Dendritic cell treated with granulocyte-macrophage colony-stimulating factor and Interleukin-4, amounts not matched to agents 40 ng/mL and 50 ng/mL, for 4 days (primary cell): ENCODE data around the gene SND1.

Source experiments
- H3K27ac Mint-ChIP-seq: one replicate; pipeline ENCODE4 v1.8.0; 2022; ENCODE audit warnings: mild to moderate bottlenecking, mixed read lengths
- H3K27me3 Mint-ChIP-seq: one replicate; pipeline ENCODE4 v1.8.0; 2022; ENCODE audit warnings: mild to moderate bottlenecking, mixed read lengths
- H3K36me3 Mint-ChIP-seq: one replicate; pipeline ENCODE4 v1.8.0; 2022; ENCODE audit warnings: low read depth, mixed read lengths
- H3K4me1 Mint-ChIP-seq: one replicate; pipeline ENCODE4 v1.8.0; 2022; ENCODE audit warnings: low read depth, mixed read lengths
- H3K4me3 Mint-ChIP-seq: one replicate; pipeline ENCODE4 v1.8.0; 2022; ENCODE audit warnings: mild to moderate bottlenecking, moderate library complexity, mixed read lengths
- H3K9me3 Mint-ChIP-seq: one replicate; pipeline ENCODE4 v1.8.0; 2022; ENCODE audit warnings: mixed read lengths
- intact Hi-C: fragments of 100-400 bp; cut with micrococcal nuclease; formaldehyde crosslinking; loops from one replicate; pipeline ENCODE4 v1.15.0; 2022

The SND1 gene

DNA sequence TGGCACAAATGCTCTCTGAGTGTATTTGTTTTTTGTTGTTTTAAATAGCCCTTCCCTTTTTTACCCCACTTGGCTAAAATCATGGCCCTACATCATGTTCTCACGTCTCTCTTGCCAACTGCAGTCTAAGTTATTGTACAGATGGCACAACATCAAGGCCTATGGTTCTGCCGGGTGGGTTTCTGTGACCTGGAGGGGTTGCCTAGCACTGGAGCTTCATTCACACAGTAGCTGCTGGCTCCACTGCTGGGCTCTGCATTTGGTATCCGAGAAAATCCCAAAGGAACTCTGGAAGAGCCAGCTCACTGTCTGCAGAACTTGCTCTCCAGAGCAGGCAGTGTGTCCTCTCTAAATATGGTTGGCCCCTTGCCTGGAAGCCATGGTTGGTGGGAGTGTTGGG is 258.7 kb downstream of the SND1 start:
- no peaks in the 10 kb centered on the region for H3K9me3 Mint-ChIP-seq
- intact Hi-C loops: no loop called here
- no peak overlapping the region for H3K4me3 Mint-ChIP-seq
- H3K4me1 Mint-ChIP-seq: peaks cover 22% of the 10 kb centered on the region
- peaks cover 42% of the 10 kb centered on the region for H3K36me3 Mint-ChIP-seq
- no peak overlapping the region for H3K27ac Mint-ChIP-seq
- H3K27me3 Mint-ChIP-seq: no peaks in the 10 kb centered on the region

DNA sequence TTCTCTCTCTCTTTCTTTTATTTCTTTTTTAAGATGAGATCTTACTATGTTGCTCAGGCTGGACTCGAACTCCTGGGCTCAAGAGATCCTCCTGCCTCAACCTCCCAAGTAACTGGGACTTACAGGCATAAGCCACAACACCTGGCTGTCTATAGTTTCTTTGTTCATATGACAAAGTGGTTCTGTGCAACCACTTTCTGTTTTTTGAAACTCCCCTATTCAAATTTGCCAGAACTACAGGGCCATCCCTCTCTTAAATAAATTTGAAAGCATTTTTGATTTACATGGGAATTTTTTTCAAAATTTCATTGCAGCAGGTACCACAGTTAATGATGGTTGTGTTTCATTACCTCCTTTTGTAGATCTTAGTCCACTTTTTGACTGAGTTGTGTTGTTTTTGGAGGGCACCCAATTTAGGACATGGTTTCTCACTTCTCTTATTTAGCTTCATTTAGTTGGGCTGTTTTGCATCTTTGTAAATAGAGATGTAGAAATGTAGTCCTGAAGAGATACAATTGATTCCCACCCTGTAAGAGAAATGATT is 260.0 kb downstream of the SND1 start:
- peaks cover 19% of the 10 kb centered on the region for H3K4me1 Mint-ChIP-seq
- peaks cover 35% of the 10 kb centered on the region for H3K36me3 Mint-ChIP-seq
- H3K4me3 Mint-ChIP-seq: no peak overlapping the region
- intact Hi-C loops: no loop called here
- no peak overlapping the region for H3K27ac Mint-ChIP-seq
- H3K27me3 Mint-ChIP-seq: no peaks in the 10 kb centered on the region
- H3K9me3 Mint-ChIP-seq: no peaks in the 10 kb centered on the region

DNA sequence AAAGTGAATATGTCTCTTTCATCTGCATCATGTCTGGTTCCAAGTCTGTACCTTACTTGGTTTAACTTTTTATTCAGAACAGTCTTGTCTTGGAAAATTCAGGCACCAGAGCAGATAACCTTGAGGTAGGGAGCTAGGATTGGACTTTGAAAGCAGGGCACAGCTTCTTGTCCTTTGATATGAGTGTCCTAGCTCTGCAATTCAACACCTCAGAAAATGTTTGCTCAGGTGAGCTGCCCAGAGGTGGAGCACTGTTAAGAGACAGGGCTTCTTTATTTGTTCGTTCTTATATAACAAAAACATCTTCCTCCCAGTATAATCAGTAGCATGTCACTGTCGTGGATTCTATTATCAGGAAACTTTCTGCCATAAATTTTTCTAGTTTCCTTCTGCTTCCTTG is 260.9 kb downstream of the SND1 start:
- no peak overlapping the region for H3K27ac Mint-ChIP-seq
- no peak overlapping the region for H3K4me3 Mint-ChIP-seq
- intact Hi-C loops: no loop called here
- H3K4me1 Mint-ChIP-seq: peaks cover 19% of the 10 kb centered on the region
- no peaks in the 10 kb centered on the region for H3K9me3 Mint-ChIP-seq
- peaks cover 26% of the 10 kb centered on the region for H3K36me3 Mint-ChIP-seq
- H3K27me3 Mint-ChIP-seq: no peaks in the 10 kb centered on the region

DNA sequence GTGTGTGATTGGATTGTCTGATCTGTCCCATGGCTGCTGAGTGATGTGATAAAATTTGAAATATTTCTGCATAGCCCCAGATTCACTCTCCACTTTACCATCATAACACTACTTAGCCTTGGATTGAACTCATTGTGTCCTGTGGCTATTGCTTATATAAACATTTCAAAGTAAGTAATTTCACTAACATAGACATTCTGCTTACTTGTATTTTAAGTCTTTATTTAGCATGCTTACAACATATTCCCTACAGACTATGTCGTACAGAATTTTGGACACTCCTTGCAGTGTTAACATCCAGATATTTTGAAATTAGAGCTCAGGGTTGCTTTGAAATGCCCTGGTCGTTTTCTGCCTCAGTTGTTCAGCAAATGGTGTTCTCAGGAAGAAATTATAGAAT is 261.7 kb downstream of the SND1 start:
- intact Hi-C loops: no loop called here
- Mint-ChIP-seq H3K36me3 (peaks cover 23% of the 10 kb centered on the region), H3K4me3 (no peak overlapping the region), H3K27me3 (no peaks in the 10 kb centered on the region), H3K9me3 (no peaks in the 10 kb centered on the region), H3K4me1 (peaks cover 16% of the 10 kb centered on the region), H3K27ac (no peak overlapping the region)

DNA sequence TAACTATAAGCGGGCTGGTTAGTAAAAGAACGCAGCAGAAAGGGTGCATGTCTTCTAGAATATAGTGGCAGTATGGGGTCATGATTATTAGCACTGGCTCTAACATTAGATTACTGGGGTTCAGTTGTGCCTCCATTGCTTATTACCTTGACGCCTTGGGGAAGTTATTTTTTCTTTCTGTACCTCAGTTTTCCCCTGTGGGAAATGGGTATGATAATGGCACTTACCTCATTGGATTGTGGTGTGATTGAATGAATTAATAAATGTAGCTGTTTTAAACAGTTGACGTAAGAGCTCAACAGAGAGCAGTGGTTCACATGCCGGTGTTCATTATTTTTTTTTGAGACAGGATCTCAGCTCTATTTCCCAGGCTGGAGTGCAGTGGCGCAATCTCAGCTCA is 262.7 kb downstream of the SND1 start:
- H3K4me1 Mint-ChIP-seq: peaks cover 14% of the 10 kb centered on the region

DNA sequence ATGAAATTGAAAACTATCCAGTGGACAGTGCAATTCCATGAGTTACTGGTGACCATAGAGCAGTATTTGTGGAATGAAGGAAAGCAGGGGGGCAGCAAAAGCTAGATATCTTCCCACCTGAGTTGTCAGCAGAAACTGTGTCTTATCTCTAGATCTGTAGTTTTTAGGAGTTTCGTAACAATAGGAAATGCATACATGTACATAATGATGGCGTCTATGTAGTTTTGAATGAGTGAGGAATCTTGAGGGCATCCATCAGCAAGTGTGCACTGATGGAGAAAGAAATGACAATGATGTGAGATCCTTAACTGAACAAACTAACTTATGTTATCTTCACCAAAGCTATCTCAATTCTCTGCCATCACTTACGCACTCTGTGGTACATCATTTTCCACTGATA is 264.7 kb downstream of the SND1 start:
- no peak overlapping the region for H3K4me3 Mint-ChIP-seq
- no peak overlapping the region for H3K27ac Mint-ChIP-seq
- no peaks in the 10 kb centered on the region for H3K36me3 Mint-ChIP-seq
- intact Hi-C loops: no loop called here
- no peaks in the 10 kb centered on the region for H3K9me3 Mint-ChIP-seq
- H3K27me3 Mint-ChIP-seq: no peaks in the 10 kb centered on the region
- H3K4me1 Mint-ChIP-seq: peaks cover 5% of the 10 kb centered on the region

More for the DNA sequence above, 262.7 kb downstream of the SND1 start:
- Mint-ChIP-seq H3K27me3 (no peaks in the 10 kb centered on the region), H3K9me3 (no peaks in the 10 kb centered on the region), H3K27ac (no peak overlapping the region), H3K36me3 (peaks cover 15% of the 10 kb centered on the region), H3K4me3 (no peak overlapping the region)
- intact Hi-C loops: no loop called here

DNA sequence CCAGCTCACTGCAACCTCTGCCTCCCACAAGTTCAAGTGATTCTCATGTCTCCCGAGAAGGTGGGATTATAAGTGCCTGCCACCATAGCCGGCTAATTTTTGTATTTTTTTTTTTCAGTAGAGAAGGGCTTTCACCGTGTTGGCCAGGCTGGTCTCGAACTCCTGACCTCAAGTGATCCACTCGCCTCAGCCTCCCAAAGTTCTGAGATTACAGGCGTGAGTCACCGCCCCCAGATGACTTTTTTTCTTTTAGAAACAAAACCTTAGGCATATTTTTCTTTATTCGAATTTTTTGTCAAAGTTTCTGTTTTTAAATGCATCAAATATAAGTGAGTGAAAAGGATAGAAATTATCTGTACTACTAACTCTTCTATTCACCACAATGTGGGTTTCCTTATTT is 266.1 kb downstream of the SND1 start:
- H3K9me3 Mint-ChIP-seq: no peaks in the 10 kb centered on the region
- H3K4me1 Mint-ChIP-seq: peaks cover 5% of the 10 kb centered on the region
- intact Hi-C loops: no loop called here
- no peaks in the 10 kb centered on the region for H3K36me3 Mint-ChIP-seq
- H3K4me3 Mint-ChIP-seq: no peak overlapping the region
- no peaks in the 10 kb centered on the region for H3K27me3 Mint-ChIP-seq
- H3K27ac Mint-ChIP-seq: no peak overlapping the region

DNA sequence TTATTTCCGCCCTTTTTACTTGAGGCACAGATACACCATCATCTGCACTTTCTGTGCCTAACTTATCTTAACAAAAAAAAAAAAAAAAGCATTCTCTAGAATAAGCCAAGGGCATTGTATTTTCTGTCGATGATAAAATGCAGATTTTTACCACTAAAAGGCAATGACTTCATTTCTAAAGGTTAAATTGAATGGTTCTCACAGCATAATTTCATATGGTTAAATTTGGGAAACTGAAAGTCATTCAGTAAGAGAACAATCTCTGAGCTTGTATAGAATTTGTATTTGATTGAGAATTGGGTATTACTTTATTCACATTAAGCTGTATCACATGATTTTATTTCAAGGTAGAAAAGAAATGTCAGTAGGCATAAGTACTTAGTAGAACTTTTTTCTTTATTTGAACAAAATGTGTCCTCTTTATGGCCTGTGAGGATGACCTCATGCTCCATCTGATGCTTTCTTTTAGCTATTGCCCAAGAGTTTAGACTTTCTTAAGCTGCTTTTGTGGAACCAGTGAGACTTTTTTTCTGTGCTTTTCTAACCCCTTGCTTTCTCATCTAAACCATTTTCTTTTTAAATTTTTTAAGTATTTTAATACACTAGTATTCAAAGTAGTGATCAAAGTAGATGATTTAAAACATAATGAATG is 268.9 kb downstream of the SND1 start:
- Mint-ChIP-seq H3K9me3 (no peaks in the 10 kb centered on the region), H3K4me3 (no peak overlapping the region), H3K4me1 (peaks cover 5% of the 10 kb centered on the region), H3K27ac (no peak overlapping the region), H3K27me3 (no peaks in the 10 kb centered on the region), H3K36me3 (no peaks in the 10 kb centered on the region)
- intact Hi-C loops: no loop called here

DNA sequence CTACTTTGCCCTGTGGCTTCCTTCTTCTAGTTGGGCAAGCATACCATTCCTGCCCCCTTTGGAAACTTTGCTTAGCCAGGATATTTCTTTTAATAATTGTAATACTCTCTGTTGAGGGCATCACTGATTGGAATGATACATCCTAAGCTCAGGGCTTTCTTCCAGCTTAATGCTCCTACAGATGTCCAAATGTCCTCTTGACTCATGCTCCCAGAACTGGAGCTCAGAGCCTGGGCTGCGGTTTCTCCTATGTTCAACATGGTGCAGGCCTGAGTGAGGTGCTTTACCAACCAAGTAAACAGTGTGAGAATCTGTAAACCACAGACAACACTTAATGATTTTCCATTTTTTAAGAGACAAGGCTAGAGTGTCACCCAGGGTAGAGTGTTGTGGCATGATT is 270.7 kb downstream of the SND1 start:
- Mint-ChIP-seq H3K9me3 (no peaks in the 10 kb centered on the region), H3K36me3 (no peaks in the 10 kb centered on the region), H3K4me3 (no peak overlapping the region), H3K27me3 (no peaks in the 10 kb centered on the region), H3K27ac (no peak overlapping the region), H3K4me1 (peaks cover 18% of the 10 kb centered on the region)
- intact Hi-C loops: no loop called here

DNA sequence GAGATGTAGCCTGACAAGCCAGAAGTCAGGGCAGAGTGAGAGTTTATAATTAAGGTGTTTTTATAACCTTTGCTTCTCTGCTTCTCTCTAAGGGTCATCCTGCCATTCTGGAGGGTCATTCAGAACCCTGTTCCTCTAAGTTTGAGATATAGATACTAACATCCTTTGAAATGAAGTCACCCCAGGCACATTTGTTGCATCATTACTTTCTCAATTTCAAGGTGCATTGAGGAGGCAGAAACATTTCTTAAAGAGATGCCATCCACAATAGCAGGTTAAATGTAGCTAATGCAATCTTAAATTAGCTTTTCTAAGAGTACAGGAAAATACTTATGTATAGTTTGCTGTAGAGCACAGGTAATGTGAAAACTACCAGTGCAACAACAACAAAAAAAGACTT is 272.9 kb downstream of the SND1 start:
- no peaks in the 10 kb centered on the region for H3K27me3 Mint-ChIP-seq
- intact Hi-C loops: no loop called here
- H3K4me1 Mint-ChIP-seq: peaks cover 24% of the 10 kb centered on the region
- H3K4me3 Mint-ChIP-seq: no peak overlapping the region
- no peaks in the 10 kb centered on the region for H3K9me3 Mint-ChIP-seq
- peaks cover 15% of the 10 kb centered on the region for H3K36me3 Mint-ChIP-seq
- no peak overlapping the region for H3K27ac Mint-ChIP-seq

DNA sequence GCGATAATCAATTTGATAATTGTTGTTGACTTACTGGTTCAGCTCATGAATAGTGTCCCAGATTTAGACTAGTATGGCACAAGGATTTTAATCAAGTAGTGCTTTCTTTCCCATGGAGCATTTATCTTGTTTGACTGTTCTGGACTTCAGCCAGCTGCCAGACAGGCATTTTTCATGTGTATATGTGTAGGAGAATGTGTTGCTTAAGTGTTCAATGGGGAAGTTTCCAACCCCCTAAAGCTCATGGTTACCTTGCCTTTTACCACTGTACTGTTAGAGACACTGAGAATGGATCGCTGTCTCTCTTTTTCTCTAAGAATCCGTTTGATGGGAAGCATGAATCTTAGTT is 275.3 kb downstream of the SND1 start:
- H3K4me3 Mint-ChIP-seq: no peak overlapping the region
- peaks cover 24% of the 10 kb centered on the region for H3K4me1 Mint-ChIP-seq
- peaks cover 37% of the 10 kb centered on the region for H3K36me3 Mint-ChIP-seq
- no peak overlapping the region for H3K27ac Mint-ChIP-seq
- intact Hi-C loops: no loop called here
- no peaks in the 10 kb centered on the region for H3K27me3 Mint-ChIP-seq
- no peaks in the 10 kb centered on the region for H3K9me3 Mint-ChIP-seq

DNA sequence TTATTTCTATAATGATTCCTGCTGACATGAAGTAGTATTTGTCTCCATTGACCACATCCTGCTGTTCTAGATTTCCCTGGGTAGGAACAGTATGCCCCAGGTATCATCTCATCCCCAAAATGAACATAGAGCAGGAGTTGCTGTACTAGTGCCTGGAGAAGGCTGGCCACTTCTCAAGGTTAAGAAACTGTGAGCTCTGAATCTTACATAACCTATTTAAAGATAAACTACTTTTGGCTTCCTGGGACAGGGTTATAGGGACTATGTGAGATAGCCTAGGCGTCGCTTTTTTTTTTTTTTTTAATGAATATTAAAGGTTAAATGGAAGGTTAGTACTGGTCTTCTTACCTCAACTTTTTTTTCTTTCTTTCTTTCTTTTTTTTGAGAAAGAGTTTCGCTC is 276.2 kb downstream of the SND1 start:
- no peak overlapping the region for H3K27ac Mint-ChIP-seq
- H3K27me3 Mint-ChIP-seq: no peaks in the 10 kb centered on the region
- H3K9me3 Mint-ChIP-seq: no peaks in the 10 kb centered on the region
- H3K36me3 Mint-ChIP-seq: peaks cover 46% of the 10 kb centered on the region
- H3K4me1 Mint-ChIP-seq: peaks cover 24% of the 10 kb centered on the region
- H3K4me3 Mint-ChIP-seq: no peak overlapping the region
- intact Hi-C loops: no loop called here

DNA sequence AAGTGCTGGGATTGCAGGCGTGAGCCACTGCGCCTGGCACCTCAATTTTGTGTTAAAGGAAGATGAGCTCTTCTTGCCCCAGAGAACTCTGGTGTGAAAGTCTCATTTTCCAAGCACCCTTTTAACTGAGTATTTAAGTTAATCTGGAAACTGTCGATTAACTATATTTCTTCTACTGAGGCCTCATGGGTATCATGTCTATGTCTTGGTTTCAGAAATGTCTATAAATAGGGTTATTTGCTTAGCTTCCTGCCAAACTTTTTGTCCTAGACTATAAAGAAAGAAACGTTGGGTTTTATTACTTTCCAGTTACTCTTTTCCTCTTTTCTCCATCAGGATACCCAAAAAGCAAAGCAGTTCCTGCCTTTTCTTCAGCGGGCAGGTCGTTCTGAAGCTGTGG is 276.9 kb downstream of the SND1 start:
- peaks cover 24% of the 10 kb centered on the region for H3K4me1 Mint-ChIP-seq
- H3K27me3 Mint-ChIP-seq: no peaks in the 10 kb centered on the region
- intact Hi-C loops: no loop called here
- H3K36me3 Mint-ChIP-seq: peaks cover 52% of the 10 kb centered on the region
- H3K4me3 Mint-ChIP-seq: no peak overlapping the region
- H3K27ac Mint-ChIP-seq: no peak overlapping the region
- no peaks in the 10 kb centered on the region for H3K9me3 Mint-ChIP-seq

DNA sequence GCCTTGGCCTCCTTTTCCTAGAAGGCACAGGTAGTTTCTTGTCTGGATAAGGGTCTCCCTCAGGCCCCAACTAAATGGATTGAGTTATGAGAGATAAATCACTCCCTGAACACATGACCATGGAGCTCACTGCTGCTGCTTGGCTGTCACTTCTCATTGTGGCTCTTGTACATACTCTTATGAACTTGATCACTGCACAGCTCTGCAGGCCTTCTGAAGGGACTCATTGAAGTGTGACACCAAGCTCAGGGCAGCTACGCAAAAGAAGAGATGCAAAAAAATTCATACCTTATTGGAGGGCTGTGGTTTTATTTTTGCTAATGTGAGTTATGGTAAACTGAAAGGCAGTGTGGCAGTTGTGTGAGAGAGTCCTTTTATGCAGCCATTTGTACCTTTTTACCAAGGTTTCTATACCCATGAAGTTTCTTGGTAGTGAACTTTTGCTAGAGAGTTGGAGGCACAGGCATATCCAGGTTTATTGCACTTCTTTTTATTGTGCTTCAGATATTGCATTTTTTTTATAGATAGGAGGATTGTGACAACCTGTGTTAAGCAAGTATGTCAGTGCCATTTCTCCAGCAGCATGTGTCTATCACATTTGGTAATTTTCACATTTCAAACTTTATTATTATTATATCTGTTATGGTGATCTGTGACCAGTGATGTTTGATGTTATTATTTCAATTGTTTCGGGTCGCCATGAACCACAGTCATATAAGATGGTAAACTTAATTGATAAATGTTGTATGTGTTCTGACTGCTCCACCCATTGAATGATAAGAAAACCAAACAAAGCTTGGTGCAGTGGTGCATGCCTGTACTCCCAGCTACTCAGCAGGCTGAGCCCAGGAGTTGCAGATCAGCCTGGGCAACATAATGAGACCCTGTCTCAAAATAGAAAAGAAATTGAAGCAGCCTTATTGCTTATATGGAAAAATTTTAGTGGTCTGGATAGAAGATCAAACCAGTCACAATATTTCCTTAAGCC is 278.6 kb downstream of the SND1 start:
- Mint-ChIP-seq H3K4me3 (no peak overlapping the region), H3K4me1 (peaks cover 24% of the 10 kb centered on the region)

More for the DNA sequence above, 278.6 kb downstream of the SND1 start:
- Mint-ChIP-seq H3K27me3 (no peaks in the 10 kb centered on the region), H3K9me3 (no peaks in the 10 kb centered on the region), H3K27ac (no peak overlapping the region), H3K36me3 (peaks cover 60% of the 10 kb centered on the region)
- intact Hi-C loops: no loop called here
